Stimulated activated CD4-positive, alpha-beta T cell treated with anti-CD3 and anti-CD28 coated beads, Interleukin-2, amount 100 ng/mL, for 48 hours (primary cell): ENCODE data around the gene SMURF2.
A peak's percentile ranks its signal among the peaks of the same experiment; 100 is the strongest.
"Not testable (repeated sequence)": the region's sequence is repeated elsewhere in the genome, so short reads cannot be mapped to it uniquely, and the experiment has no call there.

ENCODE experiments used
- DNase-seq, 2 donors: peaks; one replicate each; pipeline ENCODE4 v3.0.0-alpha.2; 2020

Gene SMURF2

GRCh38 chr17:64630309-64631223, 31.5 kb downstream of the SMURF2 start:
- no peak for DNase-seq

GRCh38 chr17:64628641-64629040, 33.5 kb downstream of the SMURF2 start:
- peak in 1 of 2 donors; percentile 6 for DNase-seq

- DNase-seq, result no peak
These were observed 34.3 kb downstream of the SMURF2 start for GRCh38 chr17:64627797-64628196.

GRCh38 chr17:64626827-64627226, 35.3 kb downstream of the SMURF2 start:
- no peak for DNase-seq

- DNase-seq, result no peak
These were observed 36.6 kb downstream of the SMURF2 start for GRCh38 chr17:64625541-64625940.

GRCh38 chr17:64622931-64623654, 39.0 kb downstream of the SMURF2 start:
- DNase-seq, result no peak

- no peak for DNase-seq
These were observed 40.3 kb downstream of the SMURF2 start for GRCh38 chr17:64621772-64622171.

GRCh38 chr17:64618848-64619247, 43.3 kb downstream of the SMURF2 start:
- DNase-seq, result no peak

- DNase-seq, result no peak
These were observed 44.9 kb downstream of the SMURF2 start for GRCh38 chr17:64617125-64617780.

- DNase-seq, result no peak
These were observed 47.0 kb downstream of the SMURF2 start for GRCh38 chr17:64615028-64615677.

- no peak for DNase-seq
These were observed 47.7 kb downstream of the SMURF2 start for GRCh38 chr17:64614266-64615027.

- no peak for DNase-seq
These were observed 50.7 kb downstream of the SMURF2 start for GRCh38 chr17:64611369-64611768.

GRCh38 chr17:64610244-64610643, 51.9 kb downstream of the SMURF2 start:
- DNase-seq, result not testable (repeated sequence)

GRCh38 chr17:64608571-64608981, 53.5 kb downstream of the SMURF2 start:
- DNase-seq, result no peak

GRCh38 chr17:64607862-64608565, 54.1 kb downstream of the SMURF2 start:
- DNase-seq, result no peak

GRCh38 chr17:64604532-64604931, 57.6 kb downstream of the SMURF2 start:
- DNase-seq, result not testable (repeated sequence)

- no peak for DNase-seq
These were observed 58.1 kb downstream of the SMURF2 start for GRCh38 chr17:64603987-64604386.

- DNase-seq, result no peak
These were observed 62.3 kb downstream of the SMURF2 start for GRCh38 chr17:64599827-64600226.

- peak; percentile 28 to 31 for DNase-seq
These were observed 62.9 kb downstream of the SMURF2 start for GRCh38 chr17:64599187-64599676.

GRCh38 chr17:64598672-64599071, 63.4 kb downstream of the SMURF2 start:
- no peak for DNase-seq

- no peak for DNase-seq
These were observed 65.1 kb downstream of the SMURF2 start for GRCh38 chr17:64596988-64597387.
